ENCODE data around the gene SAMHD1.
"Not testable (repeated sequence)": the region's sequence is repeated elsewhere in the genome, so short reads cannot be mapped to it uniquely, and the experiment has no call there.

The SAMHD1 gene

GRCh38 chr20:36951198-36951978, at the start of gene SAMHD1:
Gene SAMHD1 (minus strand): TSS chr20:36951708. CDS start chr20:36951643, 65 bp downstream.
- DNase-seq: peak; percentile 86
- in situ Hi-C loops (cut with MboI; ENCODE audit: low pct_unique_long_range_greater_than_20kb, low sequenced_read_pairs): no loop called here

- DNase-seq; in situ Hi-C loops (cut with MboI; ENCODE audit: low pct_unique_long_range_greater_than_20kb, low sequenced_read_pairs): not testable (repeated sequence)
These were observed 48.7 kb upstream of the SAMHD1 start for GRCh38 chr20:37000171-37000570.

- no peak for DNase-seq
- in situ Hi-C loops (cut with MboI; ENCODE audit: low pct_unique_long_range_greater_than_20kb, low sequenced_read_pairs): no loop called here
These were observed 47.1 kb upstream of the SAMHD1 start for GRCh38 chr20:36998652-36999051.

- in situ Hi-C loops (cut with MboI; ENCODE audit: low pct_unique_long_range_greater_than_20kb, low sequenced_read_pairs): no loop called here
- DNase-seq: no peak
These were observed 45.6 kb upstream of the SAMHD1 start for GRCh38 chr20:36997121-36997520.

GRCh38 chr20:36994221-36994620, 42.7 kb upstream of the SAMHD1 start:
- DNase-seq; in situ Hi-C loops (cut with MboI; ENCODE audit: low pct_unique_long_range_greater_than_20kb, low sequenced_read_pairs): not testable (repeated sequence)

GRCh38 chr20:36992802-36993334, 41.4 kb upstream of the SAMHD1 start:
- no peak for DNase-seq
- in situ Hi-C loops (cut with MboI; ENCODE audit: low pct_unique_long_range_greater_than_20kb, low sequenced_read_pairs): no loop called here

GRCh38 chr20:36991703-36992102, 40.2 kb upstream of the SAMHD1 start:
- no peak for DNase-seq
- in situ Hi-C loops (cut with MboI; ENCODE audit: low pct_unique_long_range_greater_than_20kb, low sequenced_read_pairs): no loop called here

- DNase-seq: peak; percentile 48
- in situ Hi-C loops (cut with MboI; ENCODE audit: low pct_unique_long_range_greater_than_20kb, low sequenced_read_pairs): no loop called here
These were observed 38.3 kb upstream of the SAMHD1 start for GRCh38 chr20:36989797-36990196.

GRCh38 chr20:36988494-36988966, 37.0 kb upstream of the SAMHD1 start:
- in situ Hi-C loops (cut with MboI; ENCODE audit: low pct_unique_long_range_greater_than_20kb, low sequenced_read_pairs): no loop called here
- DNase-seq: peak; percentile 51

GRCh38 chr20:36984257-36984638, 32.7 kb upstream of the SAMHD1 start:
- in situ Hi-C loops (cut with MboI; ENCODE audit: low pct_unique_long_range_greater_than_20kb, low sequenced_read_pairs): no loop called here
- DNase-seq: no peak

GRCh38 chr20:36975099-36975818, 23.8 kb upstream of the SAMHD1 start:
- in situ Hi-C loops (cut with MboI; ENCODE audit: low pct_unique_long_range_greater_than_20kb, low sequenced_read_pairs): no loop called here
- no peak for DNase-seq

GRCh38 chr20:36974660-36975059, 23.2 kb upstream of the SAMHD1 start:
- in situ Hi-C loops (cut with MboI; ENCODE audit: low pct_unique_long_range_greater_than_20kb, low sequenced_read_pairs): no loop called here
- DNase-seq: no peak

- no peak for DNase-seq
- in situ Hi-C loops (cut with MboI; ENCODE audit: low pct_unique_long_range_greater_than_20kb, low sequenced_read_pairs): no loop called here
These were observed 19.6 kb upstream of the SAMHD1 start for GRCh38 chr20:36971103-36971502.

- in situ Hi-C loops (cut with MboI; ENCODE audit: low pct_unique_long_range_greater_than_20kb, low sequenced_read_pairs): no loop called here
- DNase-seq: no peak
These were observed 18.1 kb upstream of the SAMHD1 start for GRCh38 chr20:36969478-36970186.

- in situ Hi-C loops (cut with MboI; ENCODE audit: low pct_unique_long_range_greater_than_20kb, low sequenced_read_pairs): no loop called here
- DNase-seq: no peak
These were observed 17.5 kb upstream of the SAMHD1 start for GRCh38 chr20:36969051-36969450.

- in situ Hi-C loops (cut with MboI; ENCODE audit: low pct_unique_long_range_greater_than_20kb, low sequenced_read_pairs): no loop called here
- DNase-seq: no peak
These were observed 16.1 kb upstream of the SAMHD1 start for GRCh38 chr20:36967636-36968035.

- in situ Hi-C loops (cut with MboI; ENCODE audit: low pct_unique_long_range_greater_than_20kb, low sequenced_read_pairs); DNase-seq: not testable (repeated sequence)
These were observed 15.5 kb upstream of the SAMHD1 start for GRCh38 chr20:36966965-36967364.

- in situ Hi-C loops (cut with MboI; ENCODE audit: low pct_unique_long_range_greater_than_20kb, low sequenced_read_pairs); DNase-seq: not testable (repeated sequence)
These were observed 10.9 kb upstream of the SAMHD1 start for GRCh38 chr20:36962354-36962941.

GRCh38 chr20:36959242-36959641, 7.7 kb upstream of the SAMHD1 start:
- in situ Hi-C loops (cut with MboI; ENCODE audit: low pct_unique_long_range_greater_than_20kb, low sequenced_read_pairs): no loop called here
- no peak for DNase-seq
